ENCODE data around the gene PPM1E. TPM values are rescaled to one million over a fixed set of nuclear protein-coding genes. Genes with fewer than 3 reads are reported as not detected.

The PPM1E gene
- total and polyA plus RNA-seq, 2 of the 8 experiments (the other 6 are each of a cell fraction or from before 2014, with no cell fraction given), result 5.0 to 10.4 TPM

DNA sequence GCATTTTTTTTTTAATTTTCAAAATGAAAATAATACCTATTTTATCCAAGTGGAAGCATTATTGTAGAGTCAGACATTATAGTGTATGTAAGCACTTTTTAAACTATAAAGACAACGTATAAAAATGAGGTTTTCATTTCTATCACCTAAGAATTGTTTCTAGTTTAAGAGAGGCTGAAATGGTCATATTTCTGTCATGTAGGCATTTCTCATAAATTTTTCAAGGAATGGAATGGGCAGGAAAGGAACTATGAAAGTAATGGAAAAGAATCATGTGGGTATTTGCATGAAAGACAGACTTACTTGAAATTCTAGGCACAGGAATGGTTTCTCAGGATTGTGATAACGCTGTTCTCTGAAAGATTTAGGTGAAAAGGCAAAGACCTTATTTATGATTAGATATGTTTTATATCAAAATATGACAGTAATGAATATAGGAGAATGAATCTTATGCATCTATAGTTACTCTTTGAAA, 67.4 kb downstream of the PPM1E start:
- H3K9me3 ChIP-seq (ENCODE audit: insufficient read depth in 2 of 2, low read depth in 1 of 2, low read length in 1 of 2), result no peaks in the 10 kb centered on the region
- no peak overlapping the region for H4K91ac ChIP-seq (replicated peaks; ENCODE audit: insufficient read length, low read length)
- no peak overlapping the region for H3K9ac ChIP-seq (replicated peaks in 1 of 4; ENCODE audit: extremely low read depth in 1 of 4, low read depth in 3 of 4, low read length in 3 of 4)
- H3K4me1 ChIP-seq (replicated peaks in 1 of 4; ENCODE audit: control insufficient read depth in 3 of 4, insufficient read depth in 4 of 4, low read length in 3 of 4), result no peaks in the 10 kb centered on the region
- no peak overlapping the region for H3K56ac ChIP-seq (replicated peaks; ENCODE audit: insufficient read length, low read depth, low read length)
- ChIA-PET POLR2A (ENCODE audit: partially characterized antibody) (no interaction called here), CTCF (ENCODE audit: partially characterized antibody) (interaction anchor here (0.6 kb wide), 1 partner anchor 144 kb away, joined by 7 read pairs; no protein-coding TSS in a partner anchor)
- H3K4me2 ChIP-seq (ENCODE audit: insufficient read depth in 1 of 2, low read depth in 2 of 2, low read length in 2 of 2), result no peak overlapping the region
- no peak overlapping the region for H3K14ac ChIP-seq (ENCODE audit: insufficient read length)
- no peaks in the 10 kb centered on the region for H3K79me1 ChIP-seq (ENCODE audit: low read depth, low read length)
- H3K79me2 ChIP-seq (ENCODE audit: control insufficient read depth in 1 of 2, insufficient read depth in 2 of 2, low read length in 2 of 2), result peaks cover 0 to 2% of the 10 kb centered on the region in 2 experiments; a peak in 1 of 4 replicates
- no peaks in the 10 kb centered on the region for H4K20me1 ChIP-seq (replicated peaks in 1 of 2; ENCODE audit: control insufficient read depth in 1 of 2, insufficient read depth in 2 of 2, low read length in 2 of 2)
- H4K8ac ChIP-seq (ENCODE audit: extremely low read depth, insufficient read depth, low read length), result no peak overlapping the region
- H3K27ac ChIP-seq (ENCODE audit: low read depth, low read length), result no peak overlapping the region
- WGBS, 2 experiments (ENCODE audit: extremely low coverage in 1 of 2, insufficient coverage in 1 of 2, insufficient read length in 1 of 2, insufficient replicate concordance in 2 of 2, low coverage in 1 of 2, low lambda C conversion rate in 2 of 2, missing lambda C conversion rate in 1 of 2), result 96% methylated on average over 2 of the region's 2 CpGs; no CpG with 5 or more reads in 1 of the 2 experiments
- no peak overlapping the region for H4K5ac ChIP-seq (ENCODE audit: insufficient read length, low read depth, low read length)
- H2BK15ac ChIP-seq (ENCODE audit: low read length), result no peak overlapping the region
- no peak overlapping the region for H2AFZ ChIP-seq (ENCODE audit: low read length)
- H2AK5ac ChIP-seq (ENCODE audit: low read depth, low read length), result no peak overlapping the region
- H3K23me2 ChIP-seq (ENCODE audit: low read depth, low read length), result no peaks in the 10 kb centered on the region
- no peak overlapping the region for H2BK120ac ChIP-seq (replicated peaks; ENCODE audit: low read depth, low read length)
- H2BK12ac ChIP-seq (ENCODE audit: low read depth, low read length), result no peak overlapping the region
- no peak overlapping the region for H2BK20ac ChIP-seq (ENCODE audit: low read length)
- H3K27me3 ChIP-seq (replicated peaks in 1 of 4; ENCODE audit: control insufficient read depth in 3 of 4, extremely low read depth in 1 of 4, insufficient read depth in 3 of 4, low read length in 3 of 4), result no peaks in the 10 kb centered on the region
- no peaks in the 10 kb centered on the region for H3K36me3 ChIP-seq (ENCODE audit: control insufficient read depth in 2 of 4, insufficient read depth in 4 of 4, low read length in 3 of 4)
- no peak for FAIRE-seq
- H3K4ac ChIP-seq (replicated peaks; ENCODE audit: insufficient read length, low read depth, low read length), result no peak overlapping the region
- H3K18ac ChIP-seq (ENCODE audit: extremely low read depth, low read length), result no peak overlapping the region
- no peak overlapping the region for H3K23ac ChIP-seq (ENCODE audit: insufficient read length)
- no peak overlapping the region for H3K4me3 ChIP-seq (ENCODE audit: extremely low read depth in 1 of 4, insufficient read depth in 2 of 4, low read depth in 3 of 4, low read length in 4 of 4)
- TF ChIP-seq RFX5 (IDR thresholded peaks at IDR 0.05; ENCODE audit: borderline replicate concordance, low read depth, low read length), result no peak
- no peak for DNase-seq (ENCODE audit: low read depth in 1 of 2, low spot score in 2 of 2)
- no peak overlapping the region for H2BK5ac ChIP-seq (ENCODE audit: low read depth, low read length)

Data from H1 (cell line).